Measurements from ENCODE around the gene MAST4. TPM values are rescaled to one million over a fixed set of nuclear protein-coding genes. Genes with fewer than 3 reads are reported as not detected.

MAST4 gene
- total and polyA plus RNA-seq, 7 experiments from 2014 or later: 11.3 to 39.0 (median 28.3) TPM

- H3K27me3 Mint-ChIP-seq: peaks cover 10 to 27% (median 19%) of the 10 kb centered on the region in 5 donors
- H3K36me3 ChIP-seq (ENCODE audit: control insufficient read depth in 2 of 3, insufficient read depth in 3 of 3, low read length in 3 of 3): no peaks in the 10 kb centered on the region
- H3K27ac Mint-ChIP-seq: no peak overlapping the region
- H3K4me3 ChIP-seq (ENCODE audit: low read length): no peak overlapping the region
- no peaks in the 10 kb centered on the region for H3K4me1 Mint-ChIP-seq
- H3K27me3 ChIP-seq (ENCODE audit: control insufficient read depth in 2 of 2, insufficient read depth in 2 of 2, low read length in 2 of 2): no peaks in the 10 kb centered on the region
- no peak overlapping the region for H3K27ac ChIP-seq (ENCODE audit: low read depth, low read length)
- H3K4me1 ChIP-seq (ENCODE audit: control insufficient read depth in 2 of 2, insufficient read depth in 2 of 2, low read length in 2 of 2): no peaks in the 10 kb centered on the region
- H3K9me3 ChIP-seq (ENCODE audit: control insufficient read depth in 2 of 3, low read length in 3 of 3): no peaks in the 10 kb centered on the region
- ChIA-PET POLR2A (no interaction called here), CTCF (no interaction called here)
- ATAC-seq: no peak
- intact Hi-C loops (cut with micrococcal nuclease): no loop called here
- H3K9me3 Mint-ChIP-seq: peaks cover 0 to 11% (median 1%) of the 10 kb centered on the region in 11 donors
- H3K36me3 Mint-ChIP-seq: no peaks in the 10 kb centered on the region
- DNase-seq: no peak
- no peak overlapping the region for H3K4me3 Mint-ChIP-seq
Observed at GRCh38 chr5:66660396-66660795, 64.2 kb downstream of the MAST4 start.

- no peaks in the 10 kb centered on the region for H3K36me3 ChIP-seq (ENCODE audit: control insufficient read depth in 2 of 3, insufficient read depth in 3 of 3, low read length in 3 of 3)
- H3K4me1 ChIP-seq (ENCODE audit: control insufficient read depth in 2 of 2, insufficient read depth in 2 of 2, low read length in 2 of 2): no peaks in the 10 kb centered on the region
- intact Hi-C loops (cut with micrococcal nuclease): no loop called here
- H3K36me3 Mint-ChIP-seq: no peaks in the 10 kb centered on the region
- H3K4me3 Mint-ChIP-seq: no peak overlapping the region
- H3K9me3 Mint-ChIP-seq: peaks cover 0 to 11% (median 1%) of the 10 kb centered on the region in 11 donors
- H3K4me3 ChIP-seq (ENCODE audit: low read length): no peak overlapping the region
- DNase-seq (no peak), ATAC-seq (no peak)
- H3K4me1 Mint-ChIP-seq: no peaks in the 10 kb centered on the region
- no peak overlapping the region for H3K27ac ChIP-seq (ENCODE audit: low read depth, low read length)
- no peak overlapping the region for H3K27ac Mint-ChIP-seq
- H3K9me3 ChIP-seq (ENCODE audit: control insufficient read depth in 2 of 3, low read length in 3 of 3): no peaks in the 10 kb centered on the region
- H3K27me3 ChIP-seq (ENCODE audit: control insufficient read depth in 2 of 2, insufficient read depth in 2 of 2, low read length in 2 of 2): no peaks in the 10 kb centered on the region
- ChIA-PET CTCF (no interaction called here), POLR2A (no interaction called here)
- H3K27me3 Mint-ChIP-seq: peaks cover 10 to 26% (median 19%) of the 10 kb centered on the region in 5 donors
Observed at GRCh38 chr5:66661149-66661548, 65.0 kb downstream of the MAST4 start.

DNA sequence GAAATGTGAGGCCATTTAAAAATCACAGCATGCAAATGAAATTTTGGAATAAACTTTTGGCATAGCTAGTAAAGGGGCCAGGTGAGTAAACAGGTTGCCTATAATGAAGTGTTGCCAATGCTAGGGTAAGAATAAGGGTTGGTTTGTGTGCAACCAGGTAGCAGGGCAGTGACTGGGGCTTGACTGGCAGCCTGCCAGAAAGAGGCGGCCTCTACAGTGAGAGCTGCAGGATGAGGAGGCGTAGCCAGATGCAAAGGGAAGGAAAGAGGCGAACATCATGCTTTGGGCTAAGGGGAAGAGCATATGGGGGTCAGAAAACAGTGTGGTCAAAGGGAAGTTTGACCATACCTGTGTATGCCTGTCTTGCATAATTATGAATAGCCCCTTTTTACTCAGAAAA lies 70.6 kb downstream of the MAST4 start:
- Mint-ChIP-seq H3K27me3 (peaks cover 16 to 36% (median 28%) of the 10 kb centered on the region in 5 donors), H3K27ac (no peak overlapping the region), H3K9me3 (peaks cover 0 to 11% (median 0%) of the 10 kb centered on the region in 11 donors), H3K4me3 (no peak overlapping the region), H3K4me1 (no peaks in the 10 kb centered on the region), H3K36me3 (no peaks in the 10 kb centered on the region)
- ATAC-seq (no peak), DNase-seq (no peak)
- no peaks in the 10 kb centered on the region for H3K36me3 ChIP-seq (ENCODE audit: control insufficient read depth in 2 of 3, insufficient read depth in 3 of 3, low read length in 3 of 3)
- intact Hi-C loops (cut with micrococcal nuclease): no loop called here
- no peak overlapping the region for H3K4me3 ChIP-seq (ENCODE audit: low read length)
- H3K27ac ChIP-seq (ENCODE audit: low read depth, low read length): no peak overlapping the region
- H3K27me3 ChIP-seq (ENCODE audit: control insufficient read depth in 2 of 2, insufficient read depth in 2 of 2, low read length in 2 of 2): no peaks in the 10 kb centered on the region
- ChIA-PET CTCF (no interaction called here), POLR2A (no interaction called here)
- H3K9me3 ChIP-seq (ENCODE audit: control insufficient read depth in 2 of 3, low read length in 3 of 3): no peaks in the 10 kb centered on the region
- H3K4me1 ChIP-seq (ENCODE audit: control insufficient read depth in 2 of 2, insufficient read depth in 2 of 2, low read length in 2 of 2): no peaks in the 10 kb centered on the region

DNA sequence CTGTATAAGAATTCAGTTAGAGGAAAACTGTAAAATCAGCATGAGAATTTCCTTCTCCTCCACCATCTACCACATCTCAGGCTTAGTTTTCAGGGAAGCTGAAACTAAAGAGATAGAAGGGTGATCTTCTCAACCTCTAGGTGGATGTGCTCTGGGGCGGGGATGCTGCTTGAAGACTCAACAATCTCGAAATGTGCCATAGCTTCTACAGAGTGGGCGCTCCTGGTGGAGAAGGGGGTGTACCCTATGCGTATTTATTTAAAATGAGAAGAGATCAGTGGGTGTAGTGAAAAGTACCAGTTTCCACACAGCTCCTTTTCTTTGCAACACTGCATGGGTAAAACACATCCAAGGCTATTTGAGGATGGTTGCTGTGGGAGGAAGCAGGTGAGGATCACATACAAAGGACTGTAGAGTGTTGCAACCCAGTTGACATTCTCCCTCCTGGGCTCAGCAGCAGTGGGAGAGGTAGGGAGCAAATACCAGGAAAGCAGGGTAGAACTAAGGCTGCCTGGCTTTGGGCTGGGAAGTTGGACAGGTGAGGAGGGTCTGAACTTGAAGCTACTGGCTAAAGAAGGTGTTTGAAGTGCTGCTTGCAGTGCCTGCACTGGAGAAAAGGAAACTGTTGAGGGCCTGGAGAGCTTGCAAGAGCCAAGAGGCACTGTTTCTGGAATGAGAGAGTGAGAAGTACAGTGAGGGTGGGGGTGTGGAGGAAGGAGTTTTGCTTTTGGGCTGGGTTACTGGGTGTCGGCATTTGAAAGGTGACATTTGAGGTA lies 73.1 kb downstream of the MAST4 start:
- DNase-seq: no peak
- CTCF ChIA-PET: no interaction called here
- H3K36me3 Mint-ChIP-seq: no peaks in the 10 kb centered on the region
- H3K4me1 Mint-ChIP-seq: no peaks in the 10 kb centered on the region
- no peak overlapping the region for H3K4me3 Mint-ChIP-seq
- Histone ChIP-seq H3K4me1 (ENCODE audit: control insufficient read depth in 2 of 2, insufficient read depth in 2 of 2, low read length in 2 of 2) (no peaks in the 10 kb centered on the region), H3K4me3 (ENCODE audit: low read length) (no peak overlapping the region), H3K27me3 (ENCODE audit: control insufficient read depth in 2 of 2, insufficient read depth in 2 of 2, low read length in 2 of 2) (no peaks in the 10 kb centered on the region), H3K27ac (ENCODE audit: low read depth, low read length) (no peak overlapping the region), H3K36me3 (ENCODE audit: control insufficient read depth in 2 of 3, insufficient read depth in 3 of 3, low read length in 3 of 3) (no peaks in the 10 kb centered on the region), H3K9me3 (ENCODE audit: control insufficient read depth in 2 of 3, low read length in 3 of 3) (no peaks in the 10 kb centered on the region)
- H3K27me3 Mint-ChIP-seq: peaks cover 6 to 24% (median 18%) of the 10 kb centered on the region in 5 donors
- no peak for ATAC-seq
- intact Hi-C loops (cut with micrococcal nuclease): no loop called here
- POLR2A ChIA-PET: no interaction called here
- H3K27ac Mint-ChIP-seq: no peak overlapping the region
- peaks cover 0 to 5% (median 0%) of the 10 kb centered on the region in 11 donors for H3K9me3 Mint-ChIP-seq

GRCh38 chr5:66669862-66670195 lies 73.6 kb downstream of the MAST4 start:
- ATAC-seq (no peak), DNase-seq (no peak)
- Histone ChIP-seq H3K36me3 (ENCODE audit: control insufficient read depth in 2 of 3, insufficient read depth in 3 of 3, low read length in 3 of 3) (no peaks in the 10 kb centered on the region), H3K27ac (ENCODE audit: low read depth, low read length) (no peak overlapping the region), H3K9me3 (ENCODE audit: control insufficient read depth in 2 of 3, low read length in 3 of 3) (no peaks in the 10 kb centered on the region), H3K4me1 (ENCODE audit: control insufficient read depth in 2 of 2, insufficient read depth in 2 of 2, low read length in 2 of 2) (no peaks in the 10 kb centered on the region), H3K4me3 (ENCODE audit: low read length) (no peak overlapping the region), H3K27me3 (ENCODE audit: control insufficient read depth in 2 of 2, insufficient read depth in 2 of 2, low read length in 2 of 2) (no peaks in the 10 kb centered on the region)
- CTCF ChIA-PET: no interaction called here
- Mint-ChIP-seq H3K27me3 (peaks cover 6 to 29% (median 18%) of the 10 kb centered on the region in 5 donors), H3K27ac (no peak overlapping the region), H3K4me3 (no peak overlapping the region), H3K9me3 (peaks cover 0 to 3% (median 0%) of the 10 kb centered on the region in 11 donors), H3K4me1 (no peaks in the 10 kb centered on the region), H3K36me3 (no peaks in the 10 kb centered on the region)
- POLR2A ChIA-PET: no interaction called here
- intact Hi-C loops (cut with micrococcal nuclease): no loop called here

- Histone ChIP-seq H3K27me3 (ENCODE audit: control insufficient read depth in 2 of 2, insufficient read depth in 2 of 2, low read length in 2 of 2) (no peaks in the 10 kb centered on the region), H3K4me3 (ENCODE audit: low read length) (no peak overlapping the region), H3K4me1 (ENCODE audit: control insufficient read depth in 2 of 2, insufficient read depth in 2 of 2, low read length in 2 of 2) (no peaks in the 10 kb centered on the region), H3K9me3 (ENCODE audit: control insufficient read depth in 2 of 3, low read length in 3 of 3) (no peaks in the 10 kb centered on the region), H3K27ac (ENCODE audit: low read depth, low read length) (no peak overlapping the region), H3K36me3 (ENCODE audit: control insufficient read depth in 2 of 3, insufficient read depth in 3 of 3, low read length in 3 of 3) (no peaks in the 10 kb centered on the region)
- Mint-ChIP-seq H3K4me1 (no peaks in the 10 kb centered on the region), H3K27me3 (peaks cover 10 to 41% (median 26%) of the 10 kb centered on the region in 5 donors), H3K36me3 (no peaks in the 10 kb centered on the region), H3K27ac (no peak overlapping the region), H3K9me3 (no peaks in the 10 kb centered on the region), H3K4me3 (no peak overlapping the region)
- no peak for ATAC-seq
- DNase-seq: no peak
- CTCF ChIA-PET: no interaction called here
- POLR2A ChIA-PET: no interaction called here
- intact Hi-C loops (cut with micrococcal nuclease): no loop called here
Observed at GRCh38 chr5:66671305-66671704, 75.1 kb downstream of the MAST4 start.

DNA sequence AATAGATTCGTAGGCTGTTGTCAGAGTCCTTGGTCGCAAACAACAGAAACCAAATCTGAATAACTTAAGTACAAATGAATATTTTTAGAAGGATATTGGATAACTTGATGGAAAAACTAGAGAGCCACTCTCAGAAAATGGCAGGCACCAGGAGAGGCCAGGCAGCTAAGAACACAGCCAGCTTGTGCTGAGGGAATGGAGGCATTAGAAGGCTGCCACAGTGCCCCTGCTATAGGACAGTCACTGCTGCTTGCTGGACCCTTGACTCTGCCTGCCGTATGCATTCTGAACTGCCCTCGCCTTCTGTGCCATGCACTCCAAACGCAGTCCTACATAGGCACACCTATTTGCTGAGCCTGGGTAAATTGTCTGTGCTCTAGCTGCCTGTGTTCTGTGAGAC lies 78.6 kb downstream of the MAST4 start:
- H3K27ac Mint-ChIP-seq: no peak overlapping the region
- H3K9me3 Mint-ChIP-seq: no peaks in the 10 kb centered on the region
- no peaks in the 10 kb centered on the region for H3K9me3 ChIP-seq (ENCODE audit: control insufficient read depth in 2 of 3, low read length in 3 of 3)
- intact Hi-C loops (cut with micrococcal nuclease): no loop called here
- no peak overlapping the region for H3K4me3 ChIP-seq (ENCODE audit: low read length)
- H3K27me3 Mint-ChIP-seq: peaks cover 7 to 45% (median 18%) of the 10 kb centered on the region in 5 donors
- CTCF ChIA-PET: no interaction called here
- POLR2A ChIA-PET: no interaction called here
- no peaks in the 10 kb centered on the region for H3K36me3 Mint-ChIP-seq
- H3K27ac ChIP-seq (ENCODE audit: low read depth, low read length): no peak overlapping the region
- H3K4me1 Mint-ChIP-seq: no peaks in the 10 kb centered on the region
- H3K4me1 ChIP-seq (ENCODE audit: control insufficient read depth in 2 of 2, insufficient read depth in 2 of 2, low read length in 2 of 2): no peaks in the 10 kb centered on the region
- no peak overlapping the region for H3K4me3 Mint-ChIP-seq
- DNase-seq: no peak
- H3K27me3 ChIP-seq (ENCODE audit: control insufficient read depth in 2 of 2, insufficient read depth in 2 of 2, low read length in 2 of 2): no peaks in the 10 kb centered on the region
- no peak for ATAC-seq
- H3K36me3 ChIP-seq (ENCODE audit: control insufficient read depth in 2 of 3, insufficient read depth in 3 of 3, low read length in 3 of 3): no peaks in the 10 kb centered on the region
